NT2/D1 (cell line): Measurements from ENCODE around the gene HOXC6.

Experiments used
- YY1 ChIP-seq: IDR thresholded peaks from 2 replicates; pipeline ENCODE4 v1.6.1; 2011; ENCODE audit not compliant: insufficient read length, insufficient read depth
- ZNF274 ChIP-seq: IDR thresholded peaks from 2 replicates; pipeline ENCODE4 v1.6.1; 2011; ENCODE audit warnings: mild to moderate bottlenecking, low read depth, low read length

DNA sequence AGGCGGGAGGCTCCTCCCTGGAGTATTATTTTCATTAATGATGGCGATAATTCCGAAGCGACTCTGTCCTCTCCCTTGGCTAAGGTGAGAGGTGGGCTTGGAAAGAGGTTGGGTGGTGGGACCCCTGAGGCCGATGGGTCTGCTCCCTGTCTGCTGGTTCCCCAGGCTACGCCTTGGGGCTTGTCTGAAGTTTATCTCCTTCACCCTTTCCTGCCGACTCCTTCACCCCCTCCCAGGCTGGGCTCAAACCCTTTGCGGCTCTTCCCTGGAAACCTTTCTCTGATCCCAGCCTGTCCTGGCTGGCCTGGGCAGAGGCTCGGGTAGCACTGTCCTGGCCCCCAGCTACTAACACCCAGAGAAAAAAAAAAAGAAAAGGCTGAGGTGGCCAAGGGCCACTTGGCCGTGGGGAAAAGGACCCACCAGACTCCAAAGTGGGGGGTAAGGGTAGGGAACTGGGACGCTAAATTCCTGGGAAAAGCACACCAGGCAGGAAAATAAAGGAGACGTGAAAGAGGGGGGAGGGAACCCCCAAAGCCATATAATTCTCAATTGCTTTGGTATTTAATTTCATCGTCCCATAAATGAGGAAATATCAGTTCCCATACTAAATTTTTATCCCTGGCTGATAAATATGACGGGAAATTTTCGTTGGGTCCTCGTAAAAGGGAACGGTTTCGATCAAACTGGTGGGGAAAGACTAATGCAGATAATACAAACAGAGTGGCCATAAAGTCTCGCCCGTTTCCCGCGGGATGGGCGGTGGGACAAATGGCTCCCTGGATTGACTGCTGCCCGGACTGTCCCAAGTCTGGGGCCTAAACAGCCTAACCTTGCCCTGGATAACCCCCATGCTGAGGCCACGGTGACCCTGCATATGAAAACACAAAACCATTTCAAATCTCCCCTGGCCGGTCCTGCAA is 45.3 kb upstream of the HOXC6 start:
- TF ChIP-seq ZNF274, result no peak
- TF ChIP-seq YY1, result no peak
